ENCODE measurements around the gene CHST15. TPM values are rescaled to one million over a fixed set of nuclear protein-coding genes. Genes with fewer than 3 reads are reported as not detected.

Gene CHST15
- total RNA-seq, 8 experiments from 2014 or later, result 0.31 to 26.5 (median 15.6) TPM; not detected in 1

DNA sequence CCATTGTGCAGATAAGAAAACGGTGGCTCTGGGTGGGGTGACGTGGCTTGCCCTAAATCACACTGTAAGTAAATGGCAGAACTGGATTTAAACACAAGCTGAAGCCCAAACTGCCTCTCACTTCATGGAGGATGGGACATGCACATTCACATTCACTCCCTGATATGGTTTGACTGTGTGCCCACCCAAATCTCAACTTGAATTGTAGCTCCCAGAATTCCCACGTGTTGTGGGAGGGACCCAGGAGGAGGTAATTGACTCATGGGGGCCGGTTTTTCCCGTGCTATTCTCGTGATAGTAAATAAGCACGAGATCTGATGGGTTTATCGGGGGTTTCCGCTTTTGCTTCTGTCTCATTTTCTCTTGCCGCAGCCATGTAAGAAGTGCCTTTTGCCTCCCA, 32.4 kb downstream of the CHST15 start:
- 57 to 94% (median 84%) methylated on average over 1 to 6 of the region's 10 CpGs; no CpG with 5 or more reads in 4 of the 10 experiments for WGBS, 10 experiments
- in situ Hi-C loops (cut with MboI; ENCODE audit: low pct_unique_long_range_greater_than_20kb in 2 of 9, low sequenced_read_pairs in 9 of 9, unreplicated experiment in 9 of 9), result no loop called here
- no peak for ATAC-seq (replicated peaks in 6 of 8)
- Histone ChIP-seq H3K27ac (no peak overlapping the region), H3K4me1 (replicated peaks in 1 of 2) (peaks cover 31 to 46% of the 10 kb centered on the region in 2 donors), H3K4me3 (no peak overlapping the region)

GRCh38 chr10:124060148-124060720, 33.2 kb downstream of the CHST15 start:
- in situ Hi-C loops (cut with MboI; ENCODE audit: low pct_unique_long_range_greater_than_20kb in 2 of 9, low sequenced_read_pairs in 9 of 9, unreplicated experiment in 9 of 9), result no loop called here
- 9 to 100% (median 60%) methylated on average over 1 of the region's 6 CpGs; no CpG with 5 or more reads in 7 of the 10 experiments for WGBS, 10 experiments

GRCh38 chr10:124059551-124059950, 33.8 kb downstream of the CHST15 start:
- ATAC-seq (replicated peaks in 6 of 8), result peak in 4 of 8 experiments; percentile 40 to 61 (median 56)
- Histone ChIP-seq H3K4me1 (replicated peaks in 1 of 2) (peaks cover 31 to 33% of the 10 kb centered on the region in 2 donors), H3K27ac (peak overlapping the region in 1 of 2 donors; percentile 35), H3K4me3 (no peak overlapping the region)
- in situ Hi-C loops (cut with MboI; ENCODE audit: low pct_unique_long_range_greater_than_20kb in 2 of 9, low sequenced_read_pairs in 9 of 9, unreplicated experiment in 9 of 9), result no loop called here
- WGBS, 10 experiments, result 5 to 100% (median 75%) methylated on average over 1 to 11 of the region's 12 CpGs; no CpG with 5 or more reads in 2 of the 10 experiments

More at GRCh38 chr10:124060148-124060720, 33.2 kb downstream of the CHST15 start:
- Histone ChIP-seq H3K4me1 (replicated peaks in 1 of 2) (peaks cover 31 to 38% of the 10 kb centered on the region in 2 donors), H3K4me3 (no peak overlapping the region), H3K27ac (peak overlapping the region in 1 of 2 donors; percentile 35)
- ATAC-seq (replicated peaks in 6 of 8), result peak in 1 of 8 experiments; percentile 16

GRCh38 chr10:124058346-124059003, 34.9 kb downstream of the CHST15 start:
- H3K27ac ChIP-seq, result no peak overlapping the region
- 39 to 72% (median 57%) methylated on average over 1 to 4 of the region's 8 CpGs; no CpG with 5 or more reads in 6 of the 10 experiments for WGBS, 10 experiments
- in situ Hi-C loops (cut with MboI; ENCODE audit: low pct_unique_long_range_greater_than_20kb in 2 of 9, low sequenced_read_pairs in 9 of 9, unreplicated experiment in 9 of 9), result no loop called here

DNA sequence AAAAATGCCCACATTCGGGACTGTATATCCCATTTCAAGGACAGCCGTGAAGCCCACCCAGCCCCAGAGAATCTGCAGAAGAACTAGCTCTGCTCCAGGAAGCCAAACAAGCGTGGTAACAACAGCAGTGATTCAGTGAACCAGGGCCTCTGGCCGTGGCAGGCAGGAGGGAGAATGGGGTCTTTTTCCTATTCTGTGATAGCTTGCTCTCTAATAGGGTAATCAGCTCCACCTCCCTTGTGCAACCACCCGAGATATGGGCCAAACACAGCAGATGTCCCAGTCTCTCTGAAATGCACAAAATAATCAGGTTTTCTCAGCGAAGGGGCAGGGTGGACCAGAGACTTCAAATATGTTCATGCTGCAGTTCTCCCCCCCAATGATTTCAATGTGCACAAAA, 35.8 kb downstream of the CHST15 start:
- Histone ChIP-seq H3K4me3 (no peak overlapping the region), H3K27ac (peak overlapping the region in 1 of 2 donors; percentile 46), H3K4me1 (replicated peaks in 1 of 2) (peaks cover 25 to 31% of the 10 kb centered on the region in 2 donors)
- in situ Hi-C loops (cut with MboI; ENCODE audit: low pct_unique_long_range_greater_than_20kb in 2 of 9, low sequenced_read_pairs in 9 of 9, unreplicated experiment in 9 of 9), result no loop called here
- ATAC-seq (replicated peaks in 6 of 8), result no peak
- WGBS, 10 experiments, result 0 to 66% (median 38%) methylated on average over 1 to 6 of the region's 6 CpGs; no CpG with 5 or more reads in 3 of the 10 experiments

More at GRCh38 chr10:124058346-124059003, 34.9 kb downstream of the CHST15 start:
- ATAC-seq (replicated peaks in 6 of 8), result no peak
- H3K4me1 ChIP-seq (replicated peaks in 1 of 2), result peaks cover 24 to 31% of the 10 kb centered on the region in 2 donors
- no peak overlapping the region for H3K4me3 ChIP-seq

- in situ Hi-C loops (cut with MboI; ENCODE audit: low pct_unique_long_range_greater_than_20kb in 2 of 9, low sequenced_read_pairs in 9 of 9, unreplicated experiment in 9 of 9), result no loop called here
- Histone ChIP-seq H3K4me1 (replicated peaks in 1 of 2) (peaks cover 30 to 34% of the 10 kb centered on the region in 2 donors), H3K27ac (no peak overlapping the region), H3K4me3 (no peak overlapping the region)
- peak in 1 of 8 experiments; percentile 16 for ATAC-seq (replicated peaks in 6 of 8)
- WGBS, 10 experiments, result 79 to 100% (median 87%) methylated on average over 1 to 19 of the region's 29 CpGs; no CpG with 5 or more reads in 5 of the 10 experiments
Observed at GRCh38 chr10:124056337-124056980, 36.9 kb downstream of the CHST15 start.

- Histone ChIP-seq H3K4me3 (no peak overlapping the region), H3K27ac (no peak overlapping the region), H3K4me1 (replicated peaks in 1 of 2) (peaks cover 26 to 33% of the 10 kb centered on the region in 2 donors)
- in situ Hi-C loops (cut with MboI; ENCODE audit: low pct_unique_long_range_greater_than_20kb in 2 of 9, low sequenced_read_pairs in 9 of 9, unreplicated experiment in 9 of 9), result no loop called here
- ATAC-seq (replicated peaks in 6 of 8), result no peak
- WGBS, 10 experiments, result 0 to 100% (median 60%) methylated on average over 1 to 2 of the region's 2 CpGs; no CpG with 5 or more reads in 3 of the 10 experiments
Observed at GRCh38 chr10:124053971-124054370, 39.4 kb downstream of the CHST15 start.

- Histone ChIP-seq H3K4me1 (replicated peaks in 1 of 2) (peaks cover 27 to 30% of the 10 kb centered on the region in 2 donors), H3K27ac (no peak overlapping the region), H3K4me3 (no peak overlapping the region)
- WGBS, 10 experiments, result 40 to 100% (median 96%) methylated on average over 1 to 8 of the region's 10 CpGs; no CpG with 5 or more reads in 3 of the 10 experiments
- in situ Hi-C loops (cut with MboI; ENCODE audit: low pct_unique_long_range_greater_than_20kb in 2 of 9, low sequenced_read_pairs in 9 of 9, unreplicated experiment in 9 of 9), result no loop called here
- ATAC-seq (replicated peaks in 6 of 8), result no peak
Observed at GRCh38 chr10:124052561-124052960, 40.8 kb downstream of the CHST15 start.

DNA sequence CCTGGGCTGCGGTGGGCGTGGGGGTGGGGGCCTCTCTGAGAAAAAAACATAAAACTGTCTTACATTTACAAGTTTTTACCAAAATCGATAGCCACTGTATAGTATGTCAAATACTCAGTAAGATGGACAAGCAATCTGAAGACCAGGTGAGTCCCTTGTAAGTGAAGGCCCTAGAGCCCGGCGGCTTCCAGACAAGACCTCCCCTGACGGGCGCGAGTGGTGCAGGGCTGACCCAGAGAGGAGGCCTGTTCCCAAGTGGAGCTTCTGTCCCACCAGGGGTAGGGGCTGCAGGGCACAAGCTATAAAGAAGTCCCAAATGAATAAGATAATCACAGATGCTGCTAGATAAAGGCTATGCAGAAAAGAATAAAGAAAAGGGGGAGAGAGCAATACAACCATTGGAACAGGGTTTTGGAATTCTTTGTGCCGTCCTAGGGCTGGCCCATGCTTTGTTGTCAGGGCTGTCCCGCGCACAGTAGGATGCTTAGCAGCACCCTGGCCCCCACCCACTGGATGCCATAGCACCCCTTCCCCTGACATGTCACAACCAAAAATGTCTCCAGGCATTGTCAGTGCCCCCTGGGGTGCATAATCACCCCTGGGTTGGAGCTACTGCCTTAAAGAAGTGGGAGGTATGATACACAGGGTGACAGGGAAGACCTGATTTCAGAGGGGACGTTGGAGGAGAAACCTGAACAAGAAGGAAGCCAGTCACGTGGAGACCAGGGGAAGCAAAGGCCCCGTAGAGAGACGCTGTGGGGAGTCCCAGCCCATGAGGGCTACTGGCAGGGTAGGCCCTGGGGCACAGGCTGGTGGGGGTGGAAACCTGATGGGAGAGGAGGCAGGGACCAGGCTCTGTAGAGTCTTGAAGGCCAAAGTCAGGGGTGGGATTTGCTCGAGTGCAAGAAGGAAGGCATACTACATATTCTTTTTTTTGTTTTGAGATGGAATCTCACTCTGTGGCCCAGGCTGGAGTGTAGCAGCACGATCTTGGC, 43.1 kb downstream of the CHST15 start:
- 40 to 100% (median 84%) methylated on average over 1 to 9 of the region's 17 CpGs; no CpG with 5 or more reads in 1 of the 10 experiments for WGBS, 10 experiments
- Histone ChIP-seq H3K27ac (peak overlapping the region in 1 of 2 donors; percentile 17), H3K4me1 (replicated peaks in 1 of 2) (peaks cover 17 to 21% of the 10 kb centered on the region in 2 donors), H3K4me3 (no peak overlapping the region)
- no peak for ATAC-seq (replicated peaks in 6 of 8)
- in situ Hi-C loops (cut with MboI; ENCODE audit: low pct_unique_long_range_greater_than_20kb in 2 of 9, low sequenced_read_pairs in 9 of 9, unreplicated experiment in 9 of 9), result no loop called here

DNA sequence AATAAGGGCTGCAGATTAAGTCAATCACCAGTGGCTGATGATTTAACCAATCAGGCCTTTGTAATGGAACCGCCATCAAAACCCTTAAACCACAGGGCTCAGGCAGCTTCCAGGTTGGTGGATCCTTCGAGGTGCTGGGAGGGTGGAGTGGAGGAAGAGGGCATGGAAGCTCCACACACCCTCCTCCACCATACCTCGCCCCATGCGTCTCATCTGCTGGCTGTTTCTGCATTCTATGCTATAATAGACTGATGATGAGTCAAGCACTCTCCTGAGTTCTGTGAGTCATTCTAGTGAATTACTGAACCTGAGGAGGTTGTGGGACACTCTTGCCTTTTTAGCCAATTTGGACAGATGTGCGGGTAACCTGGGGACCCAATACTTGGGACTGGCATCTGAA, 43.9 kb downstream of the CHST15 start:
- in situ Hi-C loops (cut with MboI; ENCODE audit: low pct_unique_long_range_greater_than_20kb in 2 of 9, low sequenced_read_pairs in 9 of 9, unreplicated experiment in 9 of 9), result no loop called here
- WGBS, 10 experiments, result 50 to 100% (median 92%) methylated on average over 1 to 2 of the region's 5 CpGs; no CpG with 5 or more reads in 4 of the 10 experiments
- Histone ChIP-seq H3K4me3 (no peak overlapping the region), H3K4me1 (replicated peaks in 1 of 2) (peaks cover 17 to 21% of the 10 kb centered on the region in 2 donors), H3K27ac (no peak overlapping the region)
- peak in 7 of 8 experiments; percentile 61 to 96 (median 78) for ATAC-seq (replicated peaks in 6 of 8)

- no peak overlapping the region for H3K27ac ChIP-seq
- 30 to 90% (median 76%) methylated on average over 4 to 14 of the region's 19 CpGs; no CpG with 5 or more reads in 3 of the 10 experiments for WGBS, 10 experiments
Observed at GRCh38 chr10:124048371-124049290, 44.8 kb downstream of the CHST15 start.

More at GRCh38 chr10:124048371-124049290, 44.8 kb downstream of the CHST15 start:
- ATAC-seq (replicated peaks in 6 of 8), result peak in 1 of 8 experiments; percentile 61
- Histone ChIP-seq H3K4me3 (no peak overlapping the region), H3K4me1 (replicated peaks in 1 of 2) (peaks cover 17 to 21% of the 10 kb centered on the region in 2 donors)
- in situ Hi-C loops (cut with MboI; ENCODE audit: low pct_unique_long_range_greater_than_20kb in 2 of 9, low sequenced_read_pairs in 9 of 9, unreplicated experiment in 9 of 9), result no loop called here
